Hepatocyte (in vitro differentiated cells): ENCODE results near the gene TAB3. TPM values are rescaled to one million over a fixed set of nuclear protein-coding genes. Genes with fewer than 3 reads are reported as not detected.

Source experiments
- DNase-seq: peaks from one replicate; pipeline ENCODE4 v3.0.0-alpha.2; 2016; ENCODE audit warnings: low spot score
- H2AFZ ChIP-seq: fragments of 200-600 bp; sonication (generic); 2 replicates; pipeline ENCODE4 v1.6.0; 2016; ENCODE audit warnings: antibody characterized with exemption, mild to moderate bottlenecking
- H3K27ac ChIP-seq: fragments of 200-600 bp; sonication (generic); 2 replicates; pipeline ENCODE4 v1.5.1; 2016; ENCODE audit warnings: mild to moderate bottlenecking
- H3K27me3 ChIP-seq: fragments of 200-600 bp; sonication (generic); 2 replicates; pipeline ENCODE4 v1.6.1; 2016
- H3K36me3 ChIP-seq: fragments of 200-600 bp; sonication (generic); replicated peaks from 2 replicates; pipeline ENCODE4 v1.5.1; 2016; ENCODE audit warnings: low read depth; ENCODE audit not compliant: insufficient read depth
- H3K4me1 ChIP-seq: fragments of 200-600 bp; sonication (generic); 2 replicates; pipeline ENCODE4 v1.5.1; 2016; ENCODE audit warnings: mild to moderate bottlenecking, moderate library complexity; ENCODE audit not compliant: insufficient read depth
- H3K4me2 ChIP-seq: fragments of 200-600 bp; sonication (generic); 2 replicates; pipeline ENCODE4 v1.6.0; 2016
- H3K4me3 ChIP-seq: fragments of 200-600 bp; sonication (generic); 2 replicates; pipeline ENCODE4 v1.5.1; 2016; ENCODE audit warnings: mild to moderate bottlenecking
- H3K79me2 ChIP-seq: fragments of 200-600 bp; sonication (generic); 2 replicates; pipeline ENCODE4 v1.6.0; 2017; ENCODE audit warnings: mild to moderate bottlenecking
- H3K9me2 ChIP-seq: fragments of 200-600 bp; sonication (generic); replicated peaks from 2 replicates; pipeline ENCODE4 v1.6.0; 2017; ENCODE audit warnings: mild to moderate bottlenecking; ENCODE audit not compliant: insufficient read depth
- H3K9me3 ChIP-seq: fragments of 200-600 bp; sonication (generic); 2 replicates; pipeline ENCODE4 v1.5.1; 2016; ENCODE audit warnings: low read depth, mild to moderate bottlenecking
- H4K20me1 ChIP-seq: fragments of 200-600 bp; sonication (generic); 2 replicates; pipeline ENCODE4 v1.6.0; 2016; ENCODE audit warnings: mild to moderate bottlenecking; ENCODE audit not compliant: insufficient read depth, poor library complexity, severe bottlenecking
- CTCF ChIP-seq: fragments of 200-600 bp; sonication (generic); IDR thresholded peaks from 2 replicates; pipeline ENCODE4 v1.5.1; 2016; ENCODE audit warnings: antibody characterized with exemption, mild to moderate bottlenecking; ENCODE audit not compliant: poor library complexity
- EZH2 ChIP-seq: fragments of 200-600 bp; sonication (generic); IDR thresholded peaks from 2 replicates; pipeline ENCODE4 v1.6.1; 2016; ENCODE audit warnings: antibody characterized with exemption, mild to moderate bottlenecking, borderline replicate concordance
- EZH2phosphoT487 ChIP-seq: fragments of 200-600 bp; sonication (generic); IDR thresholded peaks from one replicate; pipeline ENCODE4 v1.6.1; 2018; ENCODE audit warnings: antibody characterized with exemption, mild to moderate bottlenecking, low read depth, moderate library complexity; ENCODE audit not compliant: unreplicated experiment, severe bottlenecking
- WGBS: methylation state at CpG from one replicate; pipeline ENCODE4 v1.1.6; 2016; ENCODE audit warnings: low lambda C conversion rate; ENCODE audit errors: missing lambda C conversion rate; 5-methylcytosine and 5-hydroxymethylcytosine counted together
- polyA plus RNA-seq: library from polyadenylated mRNA; unstranded; fragments of >200 nt; fragmentation: Nextera tagmentation; extraction: Ambion mirVana; gene quantifications from 2 replicates; pipeline ENCODE4 v1.2.1, GENCODE V29; 2016
- total RNA-seq: library from RNA; depleted of rRNA; stranded (reverse); fragments of >200 nt; gene quantifications from 2 replicates; pipeline ENCODE4 v1.2.3, GENCODE V29; 2014

TAB3 gene
- total and polyA plus RNA-seq, 2 experiments from 2014 or later: 18.9 to 79.1 TPM

DNA sequence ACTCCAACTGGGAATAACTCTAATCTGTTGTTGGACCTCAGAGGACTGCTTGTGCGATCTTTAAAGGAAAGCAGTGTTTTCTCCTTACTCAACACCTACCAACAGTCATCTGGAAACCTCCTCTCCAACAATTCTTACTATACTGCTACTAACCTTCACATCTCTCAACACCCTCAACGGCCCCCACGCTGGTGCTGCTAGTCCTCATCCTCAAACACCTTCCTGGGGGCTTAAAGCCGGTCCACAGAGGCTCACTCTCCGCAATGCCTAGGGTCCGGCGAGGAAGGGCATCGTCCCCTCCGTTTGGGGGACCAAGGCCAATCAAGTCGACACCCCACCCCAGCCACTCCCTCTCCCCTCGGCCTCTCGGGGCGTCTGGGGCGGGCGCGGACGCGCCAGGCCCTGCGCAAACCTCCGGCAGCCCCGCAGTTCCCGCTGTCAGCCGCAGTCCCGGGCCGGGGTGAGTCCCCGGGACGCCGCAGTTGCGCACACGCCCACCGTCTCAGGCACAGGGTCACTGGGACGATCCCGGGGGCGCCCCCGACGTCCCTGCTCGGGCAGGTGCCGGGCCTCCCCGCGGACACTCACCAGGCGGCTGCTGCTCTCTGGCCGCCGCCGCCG is 418 bp downstream of the TAB3 start:
- H4K20me1 ChIP-seq: peaks cover 5% of the 10 kb centered on the region
- peak overlapping the region; percentile 90 for H3K4me3 ChIP-seq
- peak; percentile 39 for DNase-seq
- H3K4me1 ChIP-seq: peaks cover 11% of the 10 kb centered on the region
- H3K4me2 ChIP-seq: peak overlapping the region; percentile 75
- H3K27ac ChIP-seq: peak overlapping the region; percentile 85
- H3K9me2 ChIP-seq: no peaks in the 10 kb centered on the region
- TF ChIP-seq CTCF: no peak
- TF ChIP-seq EZH2phosphoT487: no peak
- no peak for TF ChIP-seq EZH2
- peaks cover 44% of the 10 kb centered on the region for H3K79me2 ChIP-seq
- H2AFZ ChIP-seq: peak overlapping the region; percentile 20
- H3K36me3 ChIP-seq: no peaks in the 10 kb centered on the region
- H3K27me3 ChIP-seq: no peaks in the 10 kb centered on the region
- WGBS: 46% methylated on average over 42 of the region's 45 CpGs
- no peaks in the 10 kb centered on the region for H3K9me3 ChIP-seq

DNA sequence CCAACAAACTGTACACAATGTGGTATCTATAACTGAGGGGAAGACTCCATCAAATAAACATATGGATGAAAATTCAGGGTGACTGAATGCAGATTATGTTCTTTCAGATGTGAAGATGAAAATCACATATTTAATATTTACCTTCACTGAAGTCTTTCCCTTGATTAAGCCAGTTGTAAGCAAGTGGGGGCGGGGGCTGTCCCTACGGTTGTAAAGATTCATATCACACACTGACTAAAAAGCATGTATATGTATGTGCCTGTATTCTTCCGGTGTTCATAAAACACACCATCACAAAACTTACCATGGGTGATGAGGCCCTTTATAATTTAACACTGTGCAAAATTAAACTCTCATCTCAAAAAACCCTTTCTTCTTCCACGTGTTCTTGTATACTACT is 1.3 kb downstream of the TAB3 start:
- no peaks in the 10 kb centered on the region for H3K9me2 ChIP-seq
- H2AFZ ChIP-seq: no peak overlapping the region
- peaks cover 53% of the 10 kb centered on the region for H3K79me2 ChIP-seq
- H3K9me3 ChIP-seq: no peaks in the 10 kb centered on the region
- TF ChIP-seq CTCF: no peak
- no peak for TF ChIP-seq EZH2
- TF ChIP-seq EZH2phosphoT487: no peak
- peak overlapping the region; percentile 75 for H3K4me2 ChIP-seq
- H3K4me3 ChIP-seq: peak overlapping the region; percentile 90
- H3K4me1 ChIP-seq: peaks cover 11% of the 10 kb centered on the region
- peaks cover 5% of the 10 kb centered on the region for H4K20me1 ChIP-seq
- DNase-seq: no peak
- peak overlapping the region; percentile 85 for H3K27ac ChIP-seq
- WGBS: 56% methylated on average over 4 of the region's 4 CpGs
- no peaks in the 10 kb centered on the region for H3K27me3 ChIP-seq
- no peaks in the 10 kb centered on the region for H3K36me3 ChIP-seq

GRCh38 chrX:30887288-30887687 is 1.8 kb downstream of the TAB3 start:
- Histone ChIP-seq H3K4me3 (peak overlapping the region; percentile 90), H3K4me1 (peaks cover 11% of the 10 kb centered on the region), H3K27ac (no peak overlapping the region), H3K79me2 (peaks cover 58% of the 10 kb centered on the region), H3K36me3 (no peaks in the 10 kb centered on the region), H3K27me3 (no peaks in the 10 kb centered on the region), H3K9me3 (no peaks in the 10 kb centered on the region), H3K4me2 (peak overlapping the region; percentile 75), H4K20me1 (peaks cover 5% of the 10 kb centered on the region), H3K9me2 (no peaks in the 10 kb centered on the region), H2AFZ (no peak overlapping the region)
- no peak for DNase-seq
- no peak for TF ChIP-seq EZH2
- TF ChIP-seq CTCF: no peak
- no peak for TF ChIP-seq EZH2phosphoT487
- 77% methylated on average over 5 of the region's 5 CpGs for WGBS
